GM12878 (cell line): ENCODE results near the gene ZNF763. TPM values are rescaled to one million over a fixed set of nuclear protein-coding genes. Genes with fewer than 3 reads are reported as not detected.

Experiments used
- ATAC-seq: fragments of 200-7000 bp; cut with Tn5 transposase; 3 replicates; pipeline ENCODE4 v1.9.1; 2020; ENCODE audit warnings: mild to moderate bottlenecking, moderate library complexity
- BruUV-seq: library from RNA; stranded (reverse); fragments of 400-500 nt; replicated peaks from 2 replicates; lab custom pipeline; 2021; lab: Mats Ljungman, UMichigan
- CTCF ChIA-PET: fragments of 300-600 bp; sonication (Branson Sonifier 250); formaldehyde crosslinking; extraction: SDS; loops from one replicate; lab custom pipeline; 2021; ENCODE audit warnings: inconsistent platforms; lab: Yijun Ruan, JAX
- POLR2A ChIA-PET: fragments of 350-600 bp; formaldehyde crosslinking; extraction: SDS; loops from one replicate; lab custom pipeline; 2021; ENCODE audit warnings: inconsistent platforms; lab: Charles Lee
- RAD21 ChIA-PET: fragments of 300-600 bp; sonication (Branson Sonifier 250); formaldehyde crosslinking; loops from one replicate; lab custom pipeline; 2023; ENCODE audit warnings: antibody characterized with exemption; ENCODE audit not compliant: unreplicated experiment; lab: Charles Lee
- SMC1A ChIA-PET: fragments of 300-600 bp; sonication (Branson Sonifier 250); formaldehyde crosslinking; loops from one replicate; lab custom pipeline; 2023; ENCODE audit not compliant: unreplicated experiment, uncharacterized antibody; lab: Charles Lee
- DNase-seq: peaks from one replicate; pipeline ENCODE4 v3.0.0-alpha.2; 2011; ENCODE audit warnings: low read depth, low spot score
- FAIRE-seq: peaks from 3 replicates; lab custom pipeline; 2011; peaks lifted over from hg19 to GRCh38; lab: Jason Lieb, UNC
- H2AFZ ChIP-seq: 2 replicates; pipeline ENCODE4 v1.6.0; 2011; ENCODE audit warnings: low read depth, low read length, control low read depth; ENCODE audit not compliant: control insufficient read depth
- H3K27ac ChIP-seq: 2 replicates; pipeline ENCODE4 v1.5.1; 2011; ENCODE audit warnings: control low read depth; ENCODE audit not compliant: control insufficient read depth, insufficient read depth
- H3K27me3 ChIP-seq, 2 experiments: replicated peaks in 1 of 2; 2 replicates each; pipeline versions ENCODE4 v1.6.0 to v1.6.1; 2011; ENCODE audit warnings: low read length in 1 of 2; ENCODE audit not compliant: control insufficient read depth in 2 of 2, insufficient read depth in 2 of 2
- H3K36me3 ChIP-seq, 2 experiments: 2 replicates each; pipeline ENCODE4 v1.5.1; 2011; ENCODE audit warnings: low read length in 1 of 2; ENCODE audit not compliant: control insufficient read depth in 2 of 2, insufficient read depth in 2 of 2
- H3K4me1 ChIP-seq: 2 replicates; pipeline ENCODE4 v1.6.1; 2011; ENCODE audit warnings: mild to moderate bottlenecking, low read length, moderate library complexity, mixed read lengths; ENCODE audit not compliant: control insufficient read depth, insufficient read depth
- H3K4me2 ChIP-seq: 2 replicates; pipeline ENCODE4 v1.6.0; 2011; ENCODE audit warnings: control low read depth; ENCODE audit not compliant: control insufficient read depth, insufficient read depth
- H3K4me3 ChIP-seq: fragments of 200-600 bp; sonication (generic); 2 replicates; pipeline ENCODE4 v1.5.1; 2016
- H3K79me2 ChIP-seq: 2 replicates; pipeline ENCODE4 v1.6.0; 2011; ENCODE audit warnings: low read length; ENCODE audit not compliant: control insufficient read depth, insufficient read depth
- H3K9ac ChIP-seq: 2 replicates; pipeline ENCODE4 v1.8.0; 2011; ENCODE audit warnings: low read length, control low read depth, mixed read lengths; ENCODE audit not compliant: control insufficient read depth, insufficient read depth
- H3K9me3 ChIP-seq: replicated peaks from 3 replicates; pipeline ENCODE4 v1.5.1; 2011; ENCODE audit warnings: mild to moderate bottlenecking, low read length; ENCODE audit not compliant: control insufficient read depth, insufficient read depth
- H4K20me1 ChIP-seq: 2 replicates; pipeline ENCODE4 v1.6.0; 2011; ENCODE audit not compliant: control insufficient read depth, insufficient read depth
- CBX5 ChIP-seq: sonication (generic); IDR thresholded peaks from 2 replicates; pipeline ENCODE4 v1.6.1; 2016; ENCODE audit warnings: low read depth, moderate library complexity, mild to moderate bottlenecking, inconsistent platforms
- CHD2 ChIP-seq: IDR thresholded peaks from 2 replicates; pipeline ENCODE4 v1.6.1; 2011; ENCODE audit warnings: low read depth, low read length, improper control_type of control experiment, borderline replicate concordance
- CTCF ChIP-seq, 3 experiments: IDR thresholded peaks in 2 of 3; conservative IDR thresholded peaks in 1 of 3; 2 replicates each; pipeline ENCODE4 v1.5.1; 2011; ENCODE audit warnings: low read depth in 3 of 3, low read length in 3 of 3, mild to moderate bottlenecking in 3 of 3, control low read depth in 2 of 3, moderate library complexity in 2 of 3, inconsistent platforms in 1 of 3, mixed read lengths in 1 of 3; ENCODE audit not compliant: control insufficient read depth in 2 of 3, insufficient read depth in 1 of 3; ENCODE audit errors: extremely low read depth in 1 of 3
- ESRRA ChIP-seq: IDR thresholded peaks from 2 replicates; pipeline ENCODE4 v1.6.1; 2012; ENCODE audit warnings: mild to moderate bottlenecking, low read length, improper control_type of control experiment
- MAX ChIP-seq: IDR thresholded peaks from 2 replicates; pipeline ENCODE4 v1.6.1; 2012; ENCODE audit warnings: low read depth, low read length, improper control_type of control experiment
- YBX1 ChIP-seq: fragments of 450-650 bp; IDR thresholded peaks from 2 replicates; pipeline ENCODE4 v1.6.1; 2016; ENCODE audit warnings: antibody characterized with exemption
- ZBED1 ChIP-seq: IDR thresholded peaks from 2 replicates; pipeline ENCODE4 v1.6.1; 2016; ENCODE audit warnings: borderline replicate concordance
- in situ Hi-C: fragments of 300-500 bp; cut with MboI; formaldehyde crosslinking; loops from 9 replicates; pipeline ENCODE4 v1.14.3; 2018; ENCODE audit warnings: mixed read lengths
- intact Hi-C: fragments of 100-400 bp; cut with micrococcal nuclease; formaldehyde crosslinking; loops from one replicate; pipeline ENCODE4 v1.14.2; 2022; ENCODE audit not compliant: unreplicated experiment
- polyA plus RNA-seq, 11 experiments: library from polyadenylated mRNA; depleted of rRNA in 4 of 11; unstranded in 6 of 11; stranded (reverse) in 5 of 11; fragments of >200 nt; fragmentation: Nextera tagmentation in 4 of 11; fragmentation: Illumina TruSeq in 1 of 11; extraction: Ambion mirVana in 4 of 11; extraction: Trizol in 1 of 11; gene quantifications; 1 replicate in 1 of 11; 2 replicates in 10 of 11; pipeline versions ENCODE4 v1.2.1 to v1.2.3, GENCODE V29; 2011 to 2016; ENCODE audit warnings: inconsistent platforms in 2 of 11, missing spikeins in 2 of 11, low read depth in 1 of 11
- total RNA-seq, 4 experiments: library from RNA; depleted of rRNA in 3 of 4; stranded (reverse); fragments of >200 nt in 3 of 4; fragmentation: Illumina TruSeq in 1 of 4; extraction: Trizol in 1 of 4; gene quantifications; 2 replicates each; pipeline versions ENCODE4 v1.2.1 to v1.2.3, GENCODE V29; 2013 to 2021

ZNF763 gene
- total and polyA plus RNA-seq, 10 of the 15 experiments (the other 5 are each of a cell fraction or from before 2014, with no cell fraction given): 0.62 to 1.8 (median 1.1) TPM

GRCh38 chr19:11942843-11943108 lies 22.1 kb upstream of the ZNF763 start:
- peaks cover 66% of the 10 kb centered on the region for H3K9me3 ChIP-seq
- H3K36me3 ChIP-seq: peaks cover 6 to 12% of the 10 kb centered on the region in 2 experiments; a peak in 3 of 4 replicates
- in situ Hi-C loops (no loop called here), intact Hi-C loops (no loop called here)
- TF ChIP-seq ESRRA (no peak), CTCF (IDR thresholded peaks at IDR 0.05 in 2 of 3, conservative IDR thresholded peaks at IDR 0.05 in 1 of 3; ENCODE audit: control insufficient read depth in 2 of 3, extremely low read depth in 1 of 3, insufficient read depth in 1 of 3, low read depth in 3 of 3, low read length in 3 of 3) (no peak), CBX5 (peak; percentile 78; the same call in 1 of the 2 replicates), MAX (no peak), YBX1 (no peak), CHD2 (no peak), ZBED1 (no peak)
- no peak overlapping the region for H3K4me2 ChIP-seq
- FAIRE-seq: no peak
- ChIA-PET SMC1A (interaction anchor here (1.2 kb wide), 1 partner anchor 12 kb away, joined by 4 read pairs; no protein-coding TSS in a partner anchor), RAD21 (no interaction called here), POLR2A (no interaction called here), CTCF (interaction anchor here (0.7 kb wide), 1 partner anchor 19 kb away, joined by 3 read pairs; no protein-coding TSS in a partner anchor)
- H3K4me1 ChIP-seq: no peaks in the 10 kb centered on the region
- no peaks in the 10 kb centered on the region for H3K27me3 ChIP-seq
- H3K4me3 ChIP-seq: 0 out of 2 replicates have a peak overlapping the region, but pooled peaks have one; percentile 11
- no TSS peak for BruUV-seq
- no peak for DNase-seq
- H3K9ac ChIP-seq: no peak overlapping the region
- H3K27ac ChIP-seq: no peak overlapping the region
- ATAC-seq: no peak
- H3K79me2 ChIP-seq: peaks cover 3% of the 10 kb centered on the region
- no peaks in the 10 kb centered on the region for H4K20me1 ChIP-seq
- no peak overlapping the region for H2AFZ ChIP-seq
